WTC11 (cell line): ENCODE measurements around the gene ARHGAP45. TPM values are rescaled to one million over a fixed set of nuclear protein-coding genes. Genes with fewer than 3 reads are reported as not detected.
"Not testable (repeated sequence)": the region's sequence is repeated elsewhere in the genome, so short reads cannot be mapped to it uniquely, and the experiment has no call there.

ENCODE experiments used
- ATAC-seq: fragments of 200-7000 bp; cut with Tn5 transposase; 2 replicates; pipeline ENCODE4 v1.10.0; 2021; ENCODE audit warnings: mild to moderate bottlenecking, moderate library complexity
- CTCF ChIA-PET: fragments of 300-600 bp; sonication (Branson Sonifier 250); formaldehyde crosslinking; loops from one replicate; lab custom pipeline; 2021; ENCODE audit warnings: antibody characterized with exemption; lab: Charles Lee
- POLR2A ChIA-PET: fragments of 350-600 bp; sonication (Branson Sonifier 250); formaldehyde crosslinking; loops from one replicate; lab custom pipeline; 2021; ENCODE audit warnings: antibody characterized with exemption; lab: Charles Lee
- DNase-seq: peaks from one replicate; pipeline ENCODE4 v3.0.0; 2021; ENCODE audit warnings: low spot score
- H3K27ac Mint-ChIP-seq: 2 replicates; pipeline ENCODE4 v1.8.0; 2021; ENCODE audit warnings: mixed read lengths
- H3K27me3 Mint-ChIP-seq: 2 replicates; pipeline ENCODE4 v1.8.0; 2021; ENCODE audit warnings: low read depth, mild to moderate bottlenecking, moderate library complexity, mixed read lengths
- H3K36me3 Mint-ChIP-seq: 2 replicates; pipeline ENCODE4 v1.8.0; 2021; ENCODE audit warnings: mixed read lengths
- H3K4me1 Mint-ChIP-seq: 2 replicates; pipeline ENCODE4 v1.8.0; 2022; ENCODE audit warnings: mixed read lengths
- H3K4me3 Mint-ChIP-seq: 2 replicates; pipeline ENCODE4 v1.8.0; 2021; ENCODE audit warnings: mild to moderate bottlenecking, moderate library complexity, mixed read lengths
- H3K9me3 Mint-ChIP-seq: 2 replicates; pipeline ENCODE4 v1.8.0; 2021; ENCODE audit warnings: mixed read lengths
- E2F1 ChIP-seq: sonication (generic); formaldehyde crosslinking; IDR thresholded peaks from 2 replicates; pipeline ENCODE4 v1.8.0; 2022; ENCODE audit warnings: mild to moderate bottlenecking, missing genetic modification reagents
- E2F4 ChIP-seq: sonication (generic); formaldehyde crosslinking; IDR thresholded peaks from 2 replicates; pipeline ENCODE4 v1.8.1; 2022; ENCODE audit warnings: low read depth, mild to moderate bottlenecking, moderate library complexity, missing genetic modification reagents, borderline replicate concordance
- ERG ChIP-seq: fragments of 250-450 bp; sonication (Bioruptor Pico); IDR thresholded peaks from 2 replicates; pipeline ENCODE4 v1.8.0; 2021; ENCODE audit warnings: mild to moderate bottlenecking
- FOXK1 ChIP-seq: sonication (generic); formaldehyde crosslinking; IDR thresholded peaks from 2 replicates; pipeline ENCODE4 v1.8.0; 2022; ENCODE audit warnings: mild to moderate bottlenecking, moderate library complexity, missing genetic modification reagents
- TP53 ChIP-seq: sonication (generic); formaldehyde crosslinking; IDR thresholded peaks from 2 replicates; pipeline ENCODE4 v1.8.1; 2023; ENCODE audit warnings: mild to moderate bottlenecking, missing genetic modification reagents
- USF1 ChIP-seq: sonication (generic); formaldehyde crosslinking; IDR thresholded peaks from 2 replicates; pipeline ENCODE4 v1.8.0; 2022; ENCODE audit warnings: mild to moderate bottlenecking, missing genetic modification reagents
- ZNF121 ChIP-seq: sonication (generic); formaldehyde crosslinking; IDR thresholded peaks from 2 replicates; pipeline ENCODE4 v1.8.0; 2023; ENCODE audit warnings: missing genetic modification reagents
- ZNF281 ChIP-seq: sonication (generic); formaldehyde crosslinking; IDR thresholded peaks from 2 replicates; pipeline ENCODE4 v1.8.0; 2023; ENCODE audit warnings: mild to moderate bottlenecking, missing genetic modification reagents
- ZNF512 ChIP-seq: sonication (generic); formaldehyde crosslinking; IDR thresholded peaks from 2 replicates; pipeline ENCODE4 v1.8.1; 2022; ENCODE audit warnings: missing genetic modification reagents, borderline replicate concordance
- total RNA-seq: library from RNA; stranded (reverse); gene quantifications from 3 replicates; pipeline ENCODE4 v1.2.3, GENCODE V29; 2021

Gene ARHGAP45
- total RNA-seq, 1 experiment from 2014 or later = 40.9 TPM

GRCh38 chr19:1020868-1021425 is 46.0 kb upstream of the ARHGAP45 start, which contains the start of gene TMEM259 (continued):
- TF ChIP-seq E2F1 (no peak), FOXK1 (CRISPR knock-in tag) (peak; percentile 89), E2F4 (CRISPR knock-in tag) (no peak), TP53 (CRISPR knock-in tag) (no peak), ZNF281 (CRISPR knock-in tag) (no peak), USF1 (CRISPR knock-in tag) (no peak), ZNF512 (CRISPR knock-in tag) (no peak), ERG (no peak)

- ATAC-seq, CTCF ChIA-PET, H3K4me1 Mint-ChIP-seq, H3K4me3 Mint-ChIP-seq, H3K27me3 Mint-ChIP-seq, H3K36me3 Mint-ChIP-seq, POLR2A ChIA-PET, H3K27ac Mint-ChIP-seq, H3K9me3 Mint-ChIP-seq, DNase-seq: not testable (repeated sequence)
- 0 out of 2 replicates have a peak, but pooled peaks have one; percentile 38 for TF ChIP-seq ZNF121
Measured at GRCh38 chr19:1023883-1024188, 43.1 kb upstream of the ARHGAP45 start.

- H3K4me3 Mint-ChIP-seq, H3K9me3 Mint-ChIP-seq, ATAC-seq, DNase-seq, H3K27me3 Mint-ChIP-seq, H3K4me1 Mint-ChIP-seq, H3K27ac Mint-ChIP-seq, H3K36me3 Mint-ChIP-seq: not testable (repeated sequence)
- ChIA-PET CTCF (interaction anchor here (1.1 to 4.3 kb wide), 2 partner anchors 14 to 219 kb away, joined by 8 to 27 read pairs; partner anchors contain the start of gene ABCA7), POLR2A (interaction anchor here (0.8 to 6.8 kb wide), 4 partner anchors 12 to 241 kb away, joined by 3 to 70 read pairs (median 9); partner anchors contain the start of gene ABCA7)
Measured at GRCh38 chr19:1025080-1025479, 41.9 kb upstream of the ARHGAP45 start.
